ENCODE results near the gene MLF1.

MLF1 gene

DNA sequence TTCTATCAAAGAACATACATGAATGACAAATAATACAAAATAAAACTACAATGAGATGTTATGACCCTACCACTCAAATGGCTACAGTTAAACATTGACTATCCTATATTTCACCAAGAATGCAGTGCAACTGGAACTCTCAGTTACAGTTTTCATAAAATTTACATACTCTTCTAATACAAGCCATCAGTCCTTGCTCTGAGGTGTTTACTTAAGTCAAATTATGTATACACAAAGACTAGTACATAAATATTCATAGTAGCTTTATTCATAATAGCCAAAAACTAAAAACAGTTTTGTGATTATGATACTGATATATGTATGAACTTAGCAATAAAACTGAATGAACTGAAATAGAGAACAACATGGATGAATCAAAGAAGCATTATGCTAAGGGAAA lies 19.2 kb downstream of the MLF1 start:
- no peak for DNase-seq

DNA sequence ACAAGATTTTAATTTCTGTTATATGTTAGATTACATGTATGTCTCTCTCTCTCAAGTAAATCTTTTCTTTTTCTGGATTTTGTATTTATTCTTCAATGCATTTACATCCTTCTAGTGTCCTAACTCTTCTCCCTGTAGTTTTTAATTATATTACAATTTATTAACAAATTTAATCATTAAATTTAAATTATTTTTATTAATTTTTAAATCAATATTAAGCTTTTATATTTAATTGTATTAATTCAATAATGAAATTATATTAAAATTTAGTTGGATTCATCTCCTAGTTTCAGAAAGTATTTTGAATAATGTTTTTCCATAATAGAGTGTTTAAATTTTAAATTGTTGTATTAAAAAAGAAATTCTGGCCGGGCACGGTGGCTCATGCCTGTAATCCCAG lies 29.8 kb downstream of the MLF1 start:
- DNase-seq: no peak

DNA sequence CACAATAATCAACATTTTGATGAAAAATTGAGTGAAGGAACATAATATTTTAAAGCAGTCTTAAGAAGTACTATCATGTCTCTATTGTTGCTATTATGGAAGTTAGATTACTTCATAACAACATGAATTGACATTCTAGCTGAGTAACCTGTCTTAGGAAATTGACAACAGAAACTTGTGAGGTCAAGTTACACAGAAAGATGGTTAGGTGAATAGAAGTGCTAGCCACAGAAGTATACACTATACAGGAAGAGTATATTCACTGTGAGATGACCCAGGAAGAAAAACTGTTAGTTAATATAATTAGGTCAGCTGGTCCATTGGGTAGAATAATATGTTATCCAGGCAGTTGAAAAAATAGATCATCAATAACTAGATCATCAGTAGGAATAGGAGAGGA lies 31.2 kb downstream of the MLF1 start:
- no peak for DNase-seq

DNA sequence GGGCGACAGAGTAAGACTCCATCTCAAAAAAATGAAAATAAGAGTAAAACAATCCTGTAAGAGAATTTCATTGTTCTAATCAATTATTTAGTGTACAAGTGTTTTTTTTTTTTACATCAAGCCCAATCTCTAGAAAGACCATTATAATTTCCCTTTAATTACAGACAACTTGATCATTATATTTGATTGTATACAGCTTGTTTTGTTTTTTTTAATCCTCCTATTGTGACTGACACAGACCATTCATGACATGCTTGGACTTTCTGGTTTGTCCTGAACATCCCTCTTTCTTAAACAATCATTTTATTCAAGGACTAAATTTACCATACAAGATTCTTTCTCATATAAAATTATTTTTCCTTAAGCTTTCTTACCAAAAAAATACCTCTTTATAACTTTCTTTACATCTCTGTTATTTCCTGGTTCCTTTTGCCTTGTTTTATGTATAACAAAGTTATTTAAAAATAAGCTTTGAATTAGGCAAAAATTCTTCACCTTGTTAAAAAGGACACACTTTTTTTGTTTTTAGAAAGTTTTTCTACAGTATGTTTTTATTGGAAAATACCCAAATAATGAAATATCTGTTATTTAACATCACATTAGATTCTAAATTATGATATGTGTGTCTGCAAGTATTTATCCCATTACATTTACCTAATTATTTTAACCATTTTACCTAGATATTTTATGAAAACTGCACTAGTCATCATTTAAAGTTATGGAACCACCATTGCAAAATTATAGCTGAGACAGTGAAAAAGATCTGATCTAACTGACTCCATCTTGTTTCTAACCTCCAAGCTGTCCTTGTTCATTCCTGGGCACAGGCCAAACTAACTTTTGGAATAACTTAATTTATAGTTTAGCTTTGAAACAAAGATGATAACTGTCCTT lies 47.2 kb downstream of the MLF1 start:
- DNase-seq: no peak

DNA sequence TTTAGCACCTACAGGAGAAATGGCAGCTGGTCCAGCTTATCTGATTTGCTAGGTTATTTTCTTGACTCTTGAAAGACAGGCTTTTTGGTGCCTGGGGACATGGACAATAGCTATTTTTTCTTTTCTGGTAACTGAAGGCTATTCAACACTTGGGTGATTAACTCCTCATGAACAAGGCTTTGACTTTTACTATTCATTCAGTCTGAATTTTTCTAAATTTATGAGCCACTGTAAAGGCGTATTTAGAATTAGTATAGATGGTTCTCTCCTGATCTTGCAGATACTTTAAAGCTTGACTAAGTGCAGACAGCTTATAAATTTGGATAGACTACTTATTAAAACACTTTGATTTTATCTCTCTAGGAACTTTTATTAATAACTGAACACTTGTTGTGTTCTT lies 54.9 kb downstream of the MLF1 start:
- no peak for DNase-seq

DNA sequence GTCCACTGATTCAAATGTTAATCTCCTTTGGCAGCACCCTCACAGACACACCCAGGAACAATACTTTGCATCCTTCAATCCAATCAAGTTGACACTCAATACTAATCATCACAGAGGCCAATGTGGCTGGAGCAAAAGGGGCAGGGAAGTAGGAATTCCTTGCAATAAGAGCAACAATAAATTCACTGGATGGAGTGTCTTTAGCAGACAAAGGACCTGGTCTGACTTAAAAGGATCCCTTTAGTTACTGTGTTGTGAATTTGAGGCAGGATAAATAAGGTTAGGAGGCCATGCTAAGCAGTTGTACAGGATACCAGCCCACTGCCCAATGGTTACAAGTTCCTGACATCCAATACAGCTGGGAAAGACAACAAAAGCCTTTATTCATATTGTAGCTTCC lies 61.0 kb downstream of the MLF1 start:
- DNase-seq: no peak

DNA sequence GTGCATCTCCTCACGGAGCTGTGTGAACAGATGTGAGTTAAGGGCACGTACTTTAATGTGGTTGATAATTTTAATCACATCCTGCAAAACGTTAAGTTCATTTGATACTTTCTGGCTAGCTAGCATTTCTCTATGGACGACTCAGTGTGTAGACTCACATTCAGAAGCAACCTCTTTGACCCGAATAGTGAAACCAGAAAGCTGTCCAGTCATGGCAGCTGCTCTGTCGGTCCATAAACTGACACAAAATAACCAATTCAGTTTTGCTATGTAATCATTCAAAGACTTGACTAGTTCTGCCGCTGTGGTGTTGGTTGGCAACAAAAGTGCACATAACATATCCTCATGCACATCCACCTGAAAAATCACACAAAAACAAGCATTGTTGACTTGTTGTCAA lies 69.7 kb downstream of the MLF1 start:
- DNase-seq: no peak

DNA sequence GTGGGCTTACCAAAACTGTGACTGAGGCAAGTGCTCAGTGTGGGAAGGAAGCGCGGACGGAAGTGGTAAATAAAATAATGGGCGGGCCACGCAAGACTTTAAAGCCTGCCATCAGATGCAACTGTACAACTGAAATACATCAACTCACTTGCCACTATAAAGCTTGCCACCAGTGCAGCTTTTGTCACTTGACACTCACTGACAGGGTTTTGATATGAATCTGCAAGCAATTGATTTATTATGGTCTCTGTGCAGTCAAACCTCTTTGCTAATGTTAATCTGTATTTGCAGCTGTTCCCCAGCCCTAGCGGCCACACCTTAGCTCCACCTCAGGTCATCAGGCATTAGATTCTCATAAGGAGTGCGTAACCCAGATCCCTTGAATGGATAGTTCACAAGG lies 71.0 kb downstream of the MLF1 start:
- no peak for DNase-seq

DNA sequence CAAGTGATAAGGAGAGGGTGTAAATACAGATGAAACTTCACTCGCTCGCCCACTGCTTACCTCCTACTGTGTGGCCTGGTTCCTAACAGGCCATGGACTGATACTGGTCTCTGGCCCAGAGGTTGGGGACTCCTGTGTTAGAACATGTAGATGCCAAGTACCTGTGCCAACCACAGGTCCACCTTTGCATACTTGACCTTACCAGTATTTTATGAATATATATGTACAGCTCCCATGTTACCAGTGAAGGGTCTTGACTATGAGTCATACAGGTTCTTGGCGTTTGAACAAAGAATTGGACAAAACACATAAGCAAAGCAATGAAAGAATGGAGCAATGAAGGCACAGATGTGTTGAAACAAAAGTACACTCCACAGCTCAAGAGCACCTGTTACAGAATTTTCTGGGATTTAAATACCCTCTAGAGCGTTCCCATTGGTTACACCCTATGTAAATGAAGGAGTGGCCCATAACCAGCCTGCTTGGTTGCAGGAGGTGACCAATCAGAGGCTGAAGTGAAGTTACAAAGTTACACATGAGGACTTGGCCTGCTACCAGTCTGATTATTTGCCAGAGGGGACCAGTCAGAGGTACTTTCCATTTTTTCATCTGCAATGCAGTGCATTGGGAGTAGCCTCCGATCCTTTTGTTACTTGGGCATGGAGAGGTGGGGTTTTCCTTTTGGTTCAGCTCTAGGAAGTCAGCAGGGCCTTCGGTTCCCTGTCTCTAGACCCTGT lies 71.6 kb downstream of the MLF1 start:
- DNase-seq: no peak

DNA sequence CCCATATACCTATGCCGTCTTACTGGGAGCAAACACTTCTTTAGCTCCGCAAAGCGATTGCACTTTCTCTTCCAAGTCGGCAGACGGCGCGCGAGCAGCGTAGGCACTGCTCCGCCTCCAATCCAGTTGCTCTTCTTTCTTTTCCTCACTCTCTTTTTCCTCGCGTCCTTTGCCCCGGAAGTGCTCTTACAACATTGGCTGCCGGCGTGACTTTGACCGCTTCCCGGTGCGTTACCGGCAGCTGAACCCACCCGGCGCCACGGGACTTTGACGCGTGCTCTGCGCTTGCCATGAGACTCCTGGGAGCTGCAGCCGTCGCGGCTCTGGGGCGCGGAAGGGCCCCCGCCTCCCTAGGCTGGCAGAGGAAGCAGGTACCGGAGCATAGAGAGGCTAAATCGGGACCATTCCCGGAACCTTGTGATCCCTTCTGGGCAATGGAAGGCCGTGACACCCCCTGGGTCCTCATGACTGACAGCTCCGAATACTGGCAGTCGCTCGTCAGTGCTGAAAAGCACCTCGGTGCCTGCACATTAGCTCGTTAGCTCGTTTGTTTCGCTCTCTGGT lies 73.4 kb downstream of the MLF1 start, which contains the start of gene GFM1:
TSS of gene GFM1 (plus strand) at position 183 of the 564 bp plus-strand sequence. CDS start at position 291, 108 bp downstream.
- peak; percentile 91 to 92 for DNase-seq

DNA sequence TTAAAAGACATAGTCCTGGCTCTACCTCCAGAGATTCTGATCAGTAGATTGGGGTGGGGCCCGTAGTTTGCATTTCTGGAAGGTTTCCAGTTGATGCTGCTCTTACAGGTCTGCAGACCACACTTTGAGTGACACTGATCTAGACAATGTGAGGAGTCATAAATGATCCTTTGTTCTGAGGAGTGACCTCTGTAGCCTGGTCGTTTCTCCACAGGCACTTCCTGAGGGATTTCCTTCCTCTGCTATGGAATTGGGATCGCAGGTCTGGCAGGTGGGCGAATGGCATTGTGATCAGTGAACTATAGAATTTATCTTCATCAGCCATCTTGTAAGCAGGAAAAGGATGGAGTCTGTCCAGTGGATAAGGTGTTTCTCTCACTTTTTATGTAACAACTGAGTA lies 78.8 kb downstream of the MLF1 start:
- DNase-seq: no peak

DNA sequence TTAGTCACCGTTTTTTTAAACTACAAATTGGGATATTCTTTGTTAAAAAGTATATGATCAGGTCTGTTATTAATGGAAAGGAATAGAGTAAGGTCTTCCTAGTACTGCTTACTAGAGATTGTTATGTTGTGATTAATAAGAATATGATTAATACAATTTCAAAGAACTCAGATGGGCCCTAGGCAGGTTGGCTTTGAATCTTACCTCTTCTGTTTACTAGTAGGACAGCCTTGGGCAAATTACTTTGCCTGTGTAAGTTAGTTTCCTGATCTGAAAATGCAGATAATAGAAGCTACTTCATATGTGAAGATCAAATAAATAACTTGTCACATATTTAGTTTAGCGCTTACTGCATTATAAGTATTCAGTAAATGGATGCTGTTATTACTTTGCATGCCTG lies 80.2 kb downstream of the MLF1 start:
- DNase-seq: no peak

DNA sequence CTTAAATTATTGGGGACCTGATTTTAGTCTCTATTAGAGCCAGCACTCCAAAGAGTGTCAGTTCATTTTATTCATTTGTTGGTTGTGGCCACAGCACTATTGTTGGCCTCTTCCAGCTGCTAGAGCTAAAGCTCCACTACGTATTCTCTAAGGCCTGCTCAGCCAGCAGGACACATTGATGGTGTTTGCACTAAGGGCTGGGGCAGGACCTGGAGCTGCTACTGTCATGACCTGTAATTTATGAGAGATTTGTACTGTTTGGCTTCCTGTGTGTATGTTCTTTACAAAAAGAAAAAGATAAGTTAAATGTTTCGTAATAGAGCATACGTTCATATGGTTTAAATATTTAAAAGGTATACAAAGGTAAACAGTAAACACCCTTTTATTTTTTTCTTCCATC lies 81.5 kb downstream of the MLF1 start:
- no peak for DNase-seq

All from inflammatory macrophage treated with lipopolysaccharide for 1 hour (primary cell).